Measurements from ENCODE around the gene CLDN15.

DNA sequence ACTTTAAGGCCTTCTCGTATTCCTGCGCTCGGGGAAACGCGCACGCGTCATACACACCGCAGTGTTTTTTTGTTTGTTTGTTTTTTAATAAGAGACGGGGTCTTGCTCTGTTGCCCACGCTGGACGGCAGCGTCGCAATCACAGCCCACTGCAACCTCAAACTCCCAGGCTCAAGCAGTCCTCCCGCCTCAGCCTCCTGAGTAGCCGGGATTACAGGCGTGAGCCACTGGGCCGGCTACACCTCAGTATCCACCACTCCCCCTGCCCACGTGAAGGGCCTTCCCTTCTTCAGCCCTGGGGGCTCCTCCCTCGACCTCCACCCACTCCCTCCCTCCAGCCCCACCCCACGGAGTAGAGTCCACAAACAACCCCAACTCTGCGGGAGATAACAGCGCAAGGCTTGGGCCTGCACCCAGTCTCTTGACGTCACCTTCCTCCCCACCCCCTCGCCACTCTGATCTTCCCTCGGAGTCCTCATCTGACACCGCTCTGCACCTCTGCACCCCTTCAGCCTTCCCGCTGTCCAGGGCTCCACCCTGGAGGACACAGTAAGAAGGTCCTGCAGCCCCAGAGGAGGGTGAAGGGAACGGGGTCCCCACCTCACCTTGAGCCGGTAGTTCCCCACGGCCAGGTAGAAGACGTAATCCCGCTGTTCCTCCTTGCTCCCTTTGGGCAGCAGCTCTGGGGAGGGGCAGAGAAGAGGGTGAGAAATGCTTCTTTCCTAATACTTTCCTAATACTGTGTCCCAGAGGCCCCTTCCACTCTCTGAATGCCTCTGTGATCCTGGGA is 2.8 kb upstream of the CLDN15 start:
- TF ChIP-seq, protein P1, sequence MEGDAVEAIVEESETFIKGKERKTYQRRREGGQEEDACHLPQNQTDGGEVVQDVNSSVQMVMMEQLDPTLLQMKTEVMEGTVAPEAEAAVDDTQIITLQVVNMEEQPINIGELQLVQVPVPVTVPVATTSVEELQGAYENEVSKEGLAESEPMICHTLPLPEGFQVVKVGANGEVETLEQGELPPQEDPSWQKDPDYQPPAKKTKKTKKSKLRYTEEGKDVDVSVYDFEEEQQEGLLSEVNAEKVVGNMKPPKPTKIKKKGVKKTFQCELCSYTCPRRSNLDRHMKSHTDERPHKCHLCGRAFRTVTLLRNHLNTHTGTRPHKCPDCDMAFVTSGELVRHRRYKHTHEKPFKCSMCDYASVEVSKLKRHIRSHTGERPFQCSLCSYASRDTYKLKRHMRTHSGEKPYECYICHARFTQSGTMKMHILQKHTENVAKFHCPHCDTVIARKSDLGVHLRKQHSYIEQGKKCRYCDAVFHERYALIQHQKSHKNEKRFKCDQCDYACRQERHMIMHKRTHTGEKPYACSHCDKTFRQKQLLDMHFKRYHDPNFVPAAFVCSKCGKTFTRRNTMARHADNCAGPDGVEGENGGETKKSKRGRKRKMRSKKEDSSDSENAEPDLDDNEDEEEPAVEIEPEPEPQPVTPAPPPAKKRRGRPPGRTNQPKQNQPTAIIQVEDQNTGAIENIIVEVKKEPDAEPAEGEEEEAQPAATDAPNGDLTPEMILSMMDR (IDR thresholded peaks at IDR 0.05) = no peak
- no peak for TF ChIP-seq ZFX (IDR thresholded peaks at IDR 0.05; ENCODE audit: borderline replicate concordance)
